GM13976 (cell line): ENCODE measurements around the gene MTRR.
A peak's percentile ranks its signal among the peaks of the same experiment; 100 is the strongest.

Source experiments
- DNase-seq: peaks from one replicate; pipeline ENCODE4 v3.0.0; 2012; ENCODE audit warnings: low spot score
- CTCF ChIP-seq: IDR thresholded peaks from 2 replicates; pipeline ENCODE4 v1.5.1; 2012; ENCODE audit warnings: borderline replicate concordance, mild to moderate bottlenecking; ENCODE audit not compliant: insufficient read depth; ENCODE audit errors: extremely low read depth, missing control alignments, control extremely low read depth
- in situ Hi-C: fragments of 300-500 bp; cut with MboI; formaldehyde crosslinking; loops from one replicate; pipeline ENCODE4 v1.12.0; 2022; ENCODE audit warnings: low sequenced_read_pairs, mixed read lengths, inconsistent platforms; ENCODE audit not compliant: unreplicated experiment

The MTRR gene

GRCh38 chr5:7886849-7887475, 18.0 kb downstream of the MTRR start:
- in situ Hi-C loops: no loop called here
- DNase-seq: peak; percentile 39
- no peak for TF ChIP-seq CTCF

DNA sequence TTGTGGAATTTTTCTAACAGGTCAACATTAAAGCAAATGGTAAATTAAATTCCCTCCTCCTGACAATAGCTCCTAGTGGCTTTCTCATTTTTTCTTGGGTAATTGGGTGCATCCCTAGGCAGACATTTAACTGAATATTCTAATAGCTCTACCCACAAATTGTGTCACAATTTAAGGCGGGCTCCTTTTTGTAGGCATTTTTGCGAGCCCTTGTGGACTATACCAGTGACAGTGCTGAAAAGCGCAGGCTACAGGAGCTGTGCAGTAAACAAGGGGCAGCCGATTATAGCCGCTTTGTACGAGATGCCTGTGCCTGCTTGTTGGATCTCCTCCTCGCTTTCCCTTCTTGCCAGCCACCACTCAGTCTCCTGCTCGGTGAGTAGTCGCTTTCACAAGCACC, 20.0 kb downstream of the MTRR start:
- no peak for TF ChIP-seq CTCF
- in situ Hi-C loops: no loop called here
- DNase-seq: no peak

- in situ Hi-C loops: no loop called here
- no peak for DNase-seq
- no peak for TF ChIP-seq CTCF
Observed at GRCh38 chr5:7894439-7894838, 25.5 kb downstream of the MTRR start.

- no peak for TF ChIP-seq CTCF
- in situ Hi-C loops: no loop called here
- DNase-seq: peak; percentile 39
Observed at GRCh38 chr5:7894860-7895259, 25.9 kb downstream of the MTRR start.

GRCh38 chr5:7897014-7897600, 28.2 kb downstream of the MTRR start:
- TF ChIP-seq CTCF: no peak
- in situ Hi-C loops: no loop called here
- DNase-seq: no peak

- TF ChIP-seq CTCF: no peak
- DNase-seq: no peak
- in situ Hi-C loops: loop anchor here (25.0 kb wide), 1 partner anchor 1310 kb away; no protein-coding TSS in a partner anchor
Observed at GRCh38 chr5:7902201-7902600, 33.3 kb downstream of the MTRR start.
